Stimulated activated CD4-positive, alpha-beta T cell treated with anti-CD3 and anti-CD28 coated beads, TNF-alpha, amount 100 ng/mL, for 4 hours (primary cell): ENCODE data around the gene ZMIZ1.

ENCODE experiments used
- DNase-seq, 3 experiments: peaks; one replicate each; pipeline ENCODE4 v3.0.0-alpha.2; 2020; ENCODE audit warnings: low read depth in 3 of 3

The ZMIZ1 gene

DNA sequence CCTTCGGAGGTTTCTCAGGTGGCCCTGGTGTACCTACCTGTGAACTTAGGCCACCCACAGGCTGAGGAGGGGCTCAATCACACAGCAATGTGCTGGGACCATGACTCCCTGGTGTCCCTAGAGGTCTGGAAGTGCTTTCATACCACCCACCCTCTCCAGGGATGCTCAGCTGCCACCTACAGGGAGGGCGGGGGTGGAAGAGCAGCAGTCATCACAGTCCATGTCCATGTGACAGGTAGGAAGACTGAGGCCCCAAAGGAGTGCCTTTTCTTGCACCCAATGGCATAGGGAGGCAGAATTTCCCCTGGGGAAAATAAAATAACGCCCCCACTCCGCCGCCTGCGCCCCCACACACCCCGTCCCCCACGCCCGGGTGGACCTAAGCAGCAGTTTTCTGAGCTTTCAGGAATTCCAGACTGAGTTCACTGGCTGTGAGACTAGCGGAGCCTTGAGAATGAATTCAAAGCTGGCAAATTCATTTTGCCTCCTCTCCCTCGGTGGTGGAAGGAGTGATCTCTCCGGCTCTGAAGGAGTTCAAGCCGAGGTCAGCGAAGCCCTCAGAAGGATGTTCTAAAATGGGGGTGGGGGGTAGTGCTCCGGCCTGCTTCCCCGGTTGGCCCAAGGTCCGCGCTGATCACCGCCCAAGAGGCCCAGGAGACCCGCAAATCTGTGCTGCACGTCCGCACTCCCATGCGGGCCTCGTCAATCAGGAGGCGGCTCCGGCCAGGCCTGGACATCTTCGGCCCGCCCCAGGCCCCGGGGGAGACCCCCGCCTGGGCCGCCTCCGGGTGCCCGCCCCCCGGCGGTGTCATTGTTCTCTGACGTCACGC lies 2.1 kb upstream of the ZMIZ1 start:
- DNase-seq = no peak

DNA sequence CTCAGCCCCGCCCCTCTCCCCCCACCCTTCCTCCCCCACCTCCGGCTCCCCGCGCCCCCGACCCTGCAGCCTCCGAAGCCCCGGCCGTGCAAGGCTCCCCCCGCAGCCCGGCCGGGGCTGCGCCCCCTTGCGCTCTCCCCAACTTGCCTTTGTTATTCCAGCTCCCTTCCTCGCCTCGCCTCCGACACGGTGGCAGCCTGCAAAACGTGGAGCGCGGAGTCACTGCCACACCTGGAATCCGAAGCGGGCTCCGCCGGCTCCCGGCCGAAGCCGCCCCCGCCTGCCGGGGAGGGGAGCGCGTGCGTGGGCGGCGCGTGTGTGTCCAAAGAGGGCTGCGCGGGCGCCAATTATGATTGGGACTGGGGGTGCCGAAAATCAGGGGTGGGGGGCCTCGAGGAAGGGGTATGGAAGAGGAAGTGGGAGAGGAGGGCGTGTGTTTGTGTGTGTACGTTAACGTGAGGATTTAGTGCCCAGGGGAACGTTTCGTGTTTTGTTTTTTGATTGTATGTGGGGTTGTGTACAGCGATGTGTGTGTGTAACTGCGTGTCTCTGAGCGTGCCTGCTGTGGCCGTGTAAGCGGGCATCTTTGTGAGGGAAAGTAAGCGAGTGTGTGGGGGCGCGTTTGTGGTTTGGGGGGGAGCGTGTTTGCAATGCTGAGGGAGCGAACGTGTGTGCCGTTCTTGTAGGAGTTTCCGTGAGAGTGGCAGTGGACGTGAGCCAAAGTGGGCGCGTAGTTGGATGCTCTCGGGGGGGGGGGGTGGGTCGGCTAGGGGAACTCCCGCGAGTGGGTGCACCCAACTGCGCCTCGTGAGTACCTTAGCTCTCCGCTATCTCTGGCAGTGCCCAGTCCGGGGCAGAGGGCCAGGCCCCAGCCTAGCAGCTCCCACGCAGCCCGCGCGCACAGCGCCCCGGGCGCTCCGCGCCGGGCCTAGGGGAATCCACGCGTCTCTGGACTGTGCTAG lies 1.2 kb upstream of the ZMIZ1 start:
- DNase-seq = peak; percentile 67 to 71 (median 70)

DNA sequence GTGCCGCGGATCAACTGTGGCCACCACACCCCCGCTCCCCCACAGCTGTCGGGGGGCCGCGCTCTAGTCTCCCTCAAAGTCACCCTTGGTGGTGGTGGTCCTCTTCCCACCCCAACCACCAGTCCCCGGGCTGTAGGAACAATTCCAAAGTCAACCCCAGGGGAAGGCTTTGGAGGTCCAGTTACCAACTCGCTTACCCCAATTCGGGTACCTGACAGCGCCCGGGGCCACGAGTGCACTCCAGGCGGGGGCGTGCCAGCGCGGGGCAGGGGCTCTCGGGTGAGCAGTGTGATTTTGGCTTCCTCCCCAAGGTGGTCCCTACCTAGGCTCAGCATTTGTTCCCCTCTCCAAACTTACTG lies 584 bp upstream of the ZMIZ1 start:
- peak in 1 of 3 experiments; percentile 26 for DNase-seq

DNA sequence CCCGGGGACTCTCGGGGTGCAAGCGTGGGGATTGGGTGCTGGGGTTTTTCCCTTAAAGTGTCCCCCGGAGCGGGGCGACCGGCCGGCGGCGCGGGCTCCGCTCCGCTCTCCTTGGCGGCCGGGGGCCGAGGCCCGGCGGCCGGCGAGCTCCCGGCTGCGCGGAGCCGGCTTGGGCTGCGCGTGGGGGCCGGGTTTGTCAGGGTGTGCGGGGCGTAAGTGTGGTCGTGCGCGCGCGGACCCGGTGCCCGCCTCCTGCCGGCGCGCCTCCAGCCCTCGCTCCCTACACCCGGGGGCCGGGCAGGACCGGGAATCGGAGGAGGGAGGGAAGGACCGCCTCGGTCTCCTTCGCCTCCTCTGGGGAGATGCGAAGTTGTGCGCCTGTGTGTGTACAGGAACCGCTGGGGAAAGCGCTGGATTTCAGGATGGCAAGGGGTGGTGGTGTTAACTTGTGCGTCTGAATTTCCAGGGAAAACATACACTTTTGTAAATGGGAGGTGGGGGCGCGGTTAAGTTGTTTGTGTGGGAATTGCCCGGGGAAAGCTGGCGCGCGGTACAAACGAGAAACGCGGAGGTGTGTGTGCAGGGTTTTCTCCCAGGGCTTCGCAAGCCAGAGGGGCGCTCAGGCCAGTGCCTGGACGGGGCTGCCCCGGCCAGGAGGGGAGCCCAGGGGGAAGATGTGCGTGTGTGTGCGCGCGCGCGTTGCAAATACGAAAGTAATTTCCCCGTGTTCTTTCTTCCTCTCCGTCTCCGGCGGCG lies 737 bp downstream of the ZMIZ1 start:
- DNase-seq = peak; percentile 23 to 45 (median 37)

DNA sequence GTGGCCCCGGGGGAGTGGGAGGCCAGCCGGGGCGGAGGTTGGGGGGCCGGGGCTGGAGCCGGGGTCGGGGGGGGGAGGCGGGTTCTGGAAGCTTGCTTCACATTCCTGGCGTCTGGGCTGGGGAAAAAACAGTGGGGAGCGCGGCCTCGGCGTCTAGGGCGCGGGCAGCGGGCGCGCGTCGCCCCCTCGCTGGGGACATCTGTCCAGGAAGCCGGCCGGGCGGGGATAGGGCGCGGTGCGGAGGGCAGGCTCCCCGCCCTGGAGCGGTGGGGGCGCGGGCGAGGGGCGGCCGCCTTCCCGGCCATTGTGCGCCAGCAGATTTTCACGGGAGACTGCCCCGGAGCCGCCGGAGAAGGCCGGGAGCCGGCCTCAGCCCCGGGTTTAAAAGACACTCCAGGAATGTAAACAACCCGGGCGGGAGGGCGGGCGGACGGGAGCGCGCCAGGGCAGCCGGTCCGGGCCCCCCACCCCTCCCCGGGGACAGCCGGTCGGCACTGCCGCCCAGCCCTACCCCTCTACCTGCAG lies 1.4 kb downstream of the ZMIZ1 start:
- DNase-seq = no peak

DNA sequence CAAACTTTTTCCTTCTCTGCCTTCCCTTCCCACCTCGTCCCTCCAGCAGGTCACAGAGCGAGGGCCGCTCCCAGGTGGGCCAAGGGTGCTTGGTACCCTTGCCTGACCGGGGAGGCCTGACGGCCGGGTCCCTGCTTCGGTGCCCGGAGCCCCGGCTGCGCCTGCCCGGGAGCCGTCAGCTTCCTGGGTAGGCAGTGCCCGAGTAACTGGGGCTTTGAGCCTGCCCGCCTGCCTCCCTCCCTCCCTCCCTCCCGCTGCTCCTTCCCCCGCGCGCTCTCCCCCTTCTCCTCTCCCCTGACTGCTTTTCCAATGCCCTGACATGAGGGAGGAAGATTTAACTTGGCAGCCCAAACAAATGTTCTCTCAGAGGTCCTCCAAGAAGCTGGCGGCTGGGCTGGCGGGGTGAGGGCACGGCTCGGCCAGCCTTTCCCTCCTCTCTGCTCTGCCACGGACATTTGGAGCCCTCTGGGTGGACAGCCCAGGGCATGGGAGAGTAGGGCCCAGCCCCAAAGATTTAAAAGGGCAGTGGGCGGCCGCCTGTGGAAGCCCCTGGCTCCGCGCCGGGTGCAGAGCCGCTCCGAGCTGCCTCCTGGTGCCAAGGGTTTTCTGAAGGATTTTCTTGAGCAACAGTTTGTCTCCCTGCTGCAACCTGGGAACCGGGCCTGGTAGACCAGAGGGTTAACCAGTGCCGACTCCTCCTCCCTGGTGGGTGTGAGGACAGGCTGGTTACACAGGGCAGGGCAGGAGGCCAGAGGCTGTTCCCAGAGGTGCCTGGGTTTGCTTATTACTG lies 2.0 kb downstream of the ZMIZ1 start:
- DNase-seq = no peak

DNA sequence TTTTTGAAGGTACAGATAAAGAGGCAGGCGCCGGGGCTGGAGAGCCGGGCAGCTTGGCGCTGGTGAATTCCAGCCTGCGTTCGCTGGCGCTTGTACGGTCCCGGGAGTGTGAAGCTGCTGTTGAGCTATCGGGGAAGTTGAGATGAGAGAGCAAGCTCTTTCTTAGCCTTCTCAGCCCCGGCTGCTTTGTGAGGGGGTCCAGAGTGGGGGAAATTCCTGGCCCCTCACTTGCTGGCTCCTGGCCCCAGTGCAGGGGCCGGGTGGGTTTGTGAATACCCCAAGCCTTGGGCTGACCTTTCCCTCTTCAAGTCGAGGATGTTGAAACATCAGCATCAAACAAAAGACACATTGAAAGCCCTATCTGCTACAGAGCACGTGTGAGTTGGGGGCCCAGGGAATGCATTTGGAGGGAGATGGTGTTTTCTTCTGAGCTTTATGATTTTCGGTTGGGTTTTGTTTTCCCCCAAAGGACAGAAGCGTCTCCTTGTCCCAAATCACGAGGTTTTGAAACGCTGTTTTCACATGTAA lies 2.7 kb downstream of the ZMIZ1 start:
- DNase-seq = no peak

DNA sequence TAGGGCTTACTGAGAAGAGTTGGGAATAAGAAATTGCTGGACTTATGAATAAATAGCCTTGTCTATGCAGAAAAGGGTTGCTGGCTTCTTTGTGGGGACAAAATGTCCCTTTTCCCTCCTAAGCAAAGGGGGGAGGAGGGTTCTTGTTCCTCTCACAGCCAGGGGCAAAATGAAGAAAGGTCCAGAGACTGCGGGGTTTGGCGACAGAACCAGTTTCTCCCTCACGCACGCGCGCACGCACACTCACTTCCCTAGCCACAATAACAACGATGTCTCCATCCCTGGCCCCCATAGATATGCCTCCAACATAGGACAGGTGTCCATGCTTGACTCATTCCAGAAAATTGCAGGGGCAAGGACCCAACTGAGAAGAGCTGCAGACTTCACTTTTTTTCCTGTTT lies 3.3 kb downstream of the ZMIZ1 start:
- no peak for DNase-seq

DNA sequence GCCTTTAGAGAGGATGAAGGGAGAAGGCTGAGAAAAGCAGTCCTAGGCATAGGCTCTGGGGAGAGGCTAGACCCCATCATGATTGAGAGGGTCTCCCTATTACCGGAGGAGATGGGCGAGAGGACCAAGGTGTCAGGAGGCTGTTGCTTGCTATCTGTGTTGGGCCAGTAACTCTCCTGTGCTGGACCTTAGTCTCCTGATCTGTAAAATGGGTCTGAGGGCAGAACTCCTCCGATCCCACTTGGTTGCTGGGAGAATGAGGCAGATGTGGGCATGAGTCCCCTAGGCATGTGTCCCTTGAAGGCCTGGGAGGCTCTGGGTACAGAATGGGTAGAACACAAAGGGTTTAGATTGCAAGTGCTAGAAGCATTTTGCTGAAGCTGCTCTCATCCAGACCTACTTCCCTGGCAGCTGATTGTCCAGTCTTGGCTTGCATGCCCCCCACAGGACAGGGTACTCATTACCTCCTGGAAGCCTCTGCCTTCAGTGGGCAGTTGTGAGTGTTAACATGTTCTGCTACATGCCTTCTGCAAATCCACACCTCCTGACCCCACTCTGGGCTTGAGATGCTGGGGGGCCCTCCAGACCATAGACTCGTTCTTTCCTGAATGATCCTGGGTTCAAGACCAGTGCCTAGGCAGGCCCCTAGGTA lies 4.4 kb downstream of the ZMIZ1 start:
- no peak for DNase-seq

DNA sequence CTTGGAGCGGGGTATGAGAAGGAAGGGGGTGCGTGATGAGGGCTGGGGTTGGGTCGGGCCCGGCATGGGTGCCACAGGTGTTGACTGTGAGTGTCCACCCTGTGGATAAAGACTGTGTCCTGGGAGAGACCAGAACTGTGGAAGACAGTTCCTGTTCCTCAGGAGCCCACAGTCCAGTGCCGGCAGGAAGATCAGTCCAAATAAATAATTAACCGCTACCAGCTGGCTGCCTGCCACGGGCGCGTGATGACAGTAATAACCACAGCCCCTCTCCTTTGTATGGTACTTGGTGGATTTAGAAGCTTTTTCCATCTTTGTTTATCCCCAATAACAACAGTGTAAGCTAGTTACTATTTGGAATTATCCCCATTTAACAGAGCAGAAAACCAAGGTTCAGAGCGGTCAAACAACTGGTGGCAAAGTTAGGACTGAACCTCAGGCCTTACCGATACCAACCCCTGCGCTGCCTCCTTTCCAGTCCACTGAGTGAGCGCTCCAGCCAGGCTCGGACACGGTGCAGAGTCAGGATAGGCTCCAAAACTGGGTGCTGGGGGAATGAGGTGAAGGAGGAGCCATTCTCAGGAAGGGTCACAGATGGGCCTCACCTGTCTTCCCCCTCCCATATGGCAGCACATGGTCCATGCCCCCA lies 5.1 kb downstream of the ZMIZ1 start:
- DNase-seq = no peak

DNA sequence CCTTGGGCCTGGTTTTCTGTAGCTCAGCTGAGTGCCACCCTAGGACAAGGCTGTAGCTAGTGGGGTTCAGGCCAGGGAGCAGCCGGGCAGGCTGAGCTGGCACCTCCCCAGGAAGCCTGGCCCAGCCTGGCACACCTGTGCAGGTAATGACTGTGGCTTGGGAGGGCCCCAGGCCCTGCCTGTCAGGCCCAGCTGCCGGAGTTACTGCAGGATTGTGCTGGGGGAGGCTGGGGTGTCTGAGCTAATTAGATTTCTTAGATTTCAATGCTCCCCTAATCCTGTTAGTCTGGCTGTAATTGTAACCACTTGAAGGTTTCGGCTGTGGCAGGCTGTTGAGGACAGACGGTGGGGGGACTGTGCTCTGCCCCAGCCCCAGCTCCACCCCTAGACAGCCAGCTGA lies 6.0 kb downstream of the ZMIZ1 start:
- no peak for DNase-seq

DNA sequence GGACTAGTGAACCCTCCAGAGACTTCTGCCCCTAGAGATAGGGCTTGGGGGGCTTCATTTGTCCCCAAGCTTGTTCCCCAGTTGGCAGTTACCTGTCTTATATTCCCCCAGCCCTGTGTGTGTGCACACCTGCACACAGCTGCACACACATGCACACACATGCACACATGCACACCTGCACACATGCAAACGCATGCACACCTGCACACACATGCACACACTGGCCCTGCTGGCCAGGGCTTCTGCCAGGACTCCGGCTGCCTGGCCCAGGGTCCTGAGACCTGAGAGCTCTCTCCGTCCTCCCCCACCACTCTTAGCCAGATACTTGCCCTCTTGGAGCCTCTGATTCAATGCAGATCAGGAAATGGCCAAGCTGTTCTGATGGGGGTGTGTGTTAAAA lies 6.7 kb downstream of the ZMIZ1 start:
- DNase-seq = no peak

DNA sequence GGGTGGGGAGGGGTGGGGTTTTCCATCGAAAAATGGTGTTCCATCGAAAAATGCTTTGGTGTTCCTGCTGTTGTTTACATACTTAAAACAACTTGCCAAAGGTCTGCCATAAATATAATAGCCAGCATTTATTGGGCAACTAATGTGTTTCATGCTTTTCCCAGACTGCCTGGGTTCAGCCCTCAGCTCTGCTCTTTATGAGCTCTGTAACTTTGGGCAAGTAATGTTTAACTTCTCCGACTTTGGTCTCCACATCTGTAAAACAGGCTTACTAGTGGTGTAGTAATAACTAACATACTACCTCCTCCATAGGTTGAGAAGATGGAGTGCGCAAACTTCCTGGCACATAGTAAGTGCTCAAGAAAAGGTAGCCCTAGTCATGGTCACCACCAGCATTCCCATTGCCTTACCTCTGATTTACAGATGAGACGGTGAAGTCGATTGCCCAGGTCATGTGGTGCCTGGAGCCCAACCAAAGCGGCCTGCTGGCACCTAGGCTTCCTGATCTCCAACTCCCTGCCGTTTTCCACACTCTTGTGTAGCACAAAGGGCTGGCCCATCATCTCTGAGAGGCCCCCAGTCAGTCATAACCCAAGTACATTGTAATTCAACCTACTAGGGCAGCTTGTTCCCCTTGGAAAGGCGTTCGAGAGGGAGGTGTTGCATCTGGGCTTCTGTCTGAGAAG lies 8.9 kb downstream of the ZMIZ1 start:
- DNase-seq = no peak

DNA sequence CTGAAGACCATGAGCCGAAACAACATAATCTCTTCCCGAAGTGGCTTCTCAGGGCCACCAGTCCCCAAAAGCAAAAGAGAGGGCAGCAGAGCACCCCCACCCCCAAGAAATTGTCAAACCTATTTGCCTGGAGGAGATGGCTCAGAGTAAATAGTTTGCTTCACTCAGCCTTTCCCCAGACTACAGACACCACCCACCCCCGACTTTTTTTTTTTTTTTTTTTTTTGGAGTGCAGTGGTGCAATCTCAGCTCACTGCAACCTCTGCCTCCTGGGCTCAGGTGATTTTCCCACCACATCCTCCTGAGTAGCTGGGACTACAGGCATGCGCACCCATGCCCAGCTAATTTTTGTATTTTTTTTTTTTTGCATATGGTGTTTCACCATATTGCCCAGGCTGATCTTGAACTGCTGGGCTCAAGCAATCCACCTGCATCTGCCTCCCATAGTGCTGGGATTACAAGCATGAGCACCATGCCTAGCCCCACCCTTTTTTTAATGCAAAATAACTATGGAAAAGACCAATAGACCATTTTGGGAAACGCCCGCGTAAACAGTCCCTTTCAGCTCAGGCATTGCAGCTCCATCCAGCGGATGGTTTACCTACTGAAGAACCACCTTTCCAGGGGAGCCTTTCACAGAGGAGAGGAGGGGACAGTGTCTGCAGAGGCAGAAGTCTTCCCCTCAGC lies 9.7 kb downstream of the ZMIZ1 start:
- no peak for DNase-seq

DNA sequence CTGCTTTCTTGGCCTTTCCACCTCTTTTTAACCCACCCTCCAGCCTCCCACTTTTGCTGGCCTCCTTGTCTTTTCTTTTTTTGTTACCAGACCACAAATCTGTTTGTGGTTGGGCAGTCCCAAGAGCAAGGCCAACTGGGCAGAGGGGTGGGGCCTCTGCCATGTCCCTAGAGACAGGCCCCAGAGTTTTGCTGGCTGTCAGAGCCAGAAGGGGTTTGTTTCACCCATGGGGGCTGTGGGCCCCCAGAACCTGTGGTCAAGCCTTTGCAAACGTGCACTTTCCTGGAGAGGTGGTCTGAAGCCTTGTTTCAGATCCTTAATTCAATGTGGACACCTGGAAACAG lies 10.3 kb downstream of the ZMIZ1 start:
- DNase-seq = no peak

DNA sequence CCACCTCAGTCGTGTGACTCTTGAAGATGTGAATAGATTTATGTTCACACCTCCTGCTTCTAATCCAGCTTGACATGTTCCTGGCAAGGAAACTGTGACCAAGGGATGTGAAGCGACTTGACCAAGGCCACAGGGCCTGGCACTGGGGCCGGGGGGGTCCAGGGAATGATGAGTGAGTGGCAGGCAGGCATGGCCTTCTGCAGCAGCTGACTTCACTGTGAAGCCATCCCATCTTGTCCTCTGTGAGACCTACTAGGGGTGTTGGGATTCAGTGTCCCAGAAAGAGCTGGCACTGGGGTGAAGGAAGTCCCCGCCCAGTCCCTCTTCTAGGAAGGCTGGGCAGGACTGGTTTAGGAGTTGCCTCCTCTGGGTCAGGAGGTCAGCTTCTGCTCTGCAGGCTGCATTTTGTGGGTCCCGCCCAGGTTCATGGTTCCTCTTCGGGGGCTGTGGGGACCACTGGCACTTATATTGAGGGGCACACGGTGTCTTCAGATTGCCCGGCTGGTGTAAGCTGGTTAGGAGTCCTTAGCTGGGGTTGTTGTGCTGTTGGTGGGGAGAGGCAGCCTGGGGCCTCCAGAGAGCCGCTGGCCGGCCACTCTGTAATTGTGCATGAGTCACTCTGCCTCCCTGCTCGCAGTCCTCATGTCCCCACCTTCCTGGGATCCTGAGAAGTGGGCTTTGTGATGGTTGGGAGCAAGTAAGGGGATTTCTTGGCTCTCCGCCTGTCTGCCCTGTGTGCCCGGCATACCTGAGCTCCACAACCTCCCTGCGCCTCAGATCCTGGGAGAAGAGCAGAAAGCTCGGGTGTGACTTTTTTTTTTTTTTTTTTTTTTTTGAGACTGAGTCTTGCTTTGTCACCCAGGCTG lies 11.0 kb downstream of the ZMIZ1 start:
- DNase-seq = no peak

DNA sequence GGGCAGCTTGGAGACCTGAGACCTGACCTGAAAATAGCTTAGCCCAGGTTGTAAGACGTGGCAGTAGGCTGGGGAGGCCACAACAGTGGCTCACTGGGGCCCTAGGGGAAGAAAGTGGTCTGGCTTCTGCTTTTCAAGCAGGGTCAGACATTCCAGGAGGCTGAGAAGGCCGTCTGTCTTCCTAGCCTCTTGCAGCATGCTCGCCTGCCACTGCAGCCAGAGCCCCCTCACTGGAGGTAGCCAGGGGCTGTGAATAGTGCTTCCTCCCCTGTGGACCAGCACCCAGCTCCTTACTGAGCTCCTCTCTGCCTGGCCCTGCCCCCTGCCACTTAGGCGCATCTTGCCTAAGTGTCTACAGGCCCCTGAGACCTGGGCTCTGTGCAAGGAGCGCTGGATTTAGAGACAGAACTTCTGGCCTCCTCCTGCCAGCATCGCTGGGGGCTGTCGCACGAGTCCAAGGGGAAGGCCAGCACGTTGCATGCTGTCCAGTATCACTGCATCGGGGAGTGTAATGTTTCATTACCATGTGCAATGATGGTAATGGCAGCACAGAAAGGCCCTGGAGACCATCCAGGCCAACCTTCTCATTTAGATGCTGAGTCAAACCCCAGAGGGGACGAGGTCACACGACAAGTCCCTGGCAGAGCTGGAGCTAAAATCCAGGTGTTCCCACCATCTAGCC lies 12.7 kb downstream of the ZMIZ1 start:
- DNase-seq = no peak
